ENCODE results near the gene FSHR.

GRCh38 chr2:48933828-48934497 is 220.4 kb downstream of the FSHR start:
- TF ChIP-seq NFRKB (IDR thresholded peaks at IDR 0.05) (no peak), FOXM1 (IDR thresholded peaks at IDR 0.05; ENCODE audit: borderline replicate concordance) (no peak), ELF4 (IDR thresholded peaks at IDR 0.05) (no peak), SUZ12 (IDR thresholded peaks at IDR 0.05) (no peak), SP1 (IDR thresholded peaks at IDR 0.05) (no peak), CTBP1 (IDR thresholded peaks at IDR 0.05; ENCODE audit: borderline replicate concordance) (no peak), BHLHE40 (IDR thresholded peaks at IDR 0.05; ENCODE audit: borderline replicate concordance) (no peak), ARNT (IDR thresholded peaks at IDR 0.05) (no peak), ZNF384 (IDR thresholded peaks at IDR 0.05) (no peak), FOXK2 (IDR thresholded peaks at IDR 0.05) (no peak), LEF1 (IDR thresholded peaks at IDR 0.05; ENCODE audit: borderline replicate concordance) (no peak), HDGF (IDR thresholded peaks at IDR 0.05; ENCODE audit: borderline replicate concordance) (no peak), L3MBTL2 (conservative IDR thresholded peaks at IDR 0.05) (no peak), FOXA1 (IDR thresholded peaks at IDR 0.05) (no peak)
